CD14-positive monocyte (primary cell): Measurements from ENCODE around the gene HIBCH. TPM values are rescaled to one million over a fixed set of nuclear protein-coding genes. Genes with fewer than 3 reads are reported as not detected.

Experiments
- DNase-seq, 3 donors: peaks; one replicate each; pipeline ENCODE4 v3.0.0-alpha.2; 2011 to 2022
- H2AFZ ChIP-seq: 2 replicates; pipeline ENCODE4 v1.6.0; 2012; ENCODE audit warnings: mild to moderate bottlenecking, low read depth, low read length, inconsistent platforms; ENCODE audit not compliant: insufficient read depth, poor library complexity, severe bottlenecking
- H3K27ac ChIP-seq, 2 donors: 1 replicate in 1 of 2; 2 replicates in 1 of 2; pipeline ENCODE4 v1.5.1; 2012 to 2013; ENCODE audit warnings: low read length in 2 of 2, control low read depth in 1 of 2, inconsistent platforms in 1 of 2, low read depth in 1 of 2, mild to moderate bottlenecking in 1 of 2
- H3K27me3 ChIP-seq, 2 donors: one replicate each; pipeline versions ENCODE4 v1.6.0 to v1.6.1; 2011 to 2013; ENCODE audit warnings: low read length in 2 of 2; ENCODE audit not compliant: control insufficient read depth in 2 of 2, insufficient read depth in 2 of 2
- H3K36me3 ChIP-seq, 2 donors: replicated peaks in 1 of 2; 1 replicate in 1 of 2; 2 replicates in 1 of 2; pipeline versions ENCODE4 v1.5.1 to v1.6.1; 2012 to 2013; ENCODE audit warnings: low read length in 2 of 2, control low read depth in 1 of 2, inconsistent platforms in 1 of 2, mild to moderate bottlenecking in 1 of 2; ENCODE audit not compliant: insufficient read depth in 2 of 2, control insufficient read depth in 1 of 2
- H3K4me1 ChIP-seq, 2 donors: 1 replicate in 1 of 2; 2 replicates in 1 of 2; pipeline versions ENCODE4 v1.5.1 to v1.6.1; 2012 to 2013; ENCODE audit warnings: low read length in 2 of 2, control low read depth in 1 of 2, inconsistent platforms in 1 of 2, mild to moderate bottlenecking in 1 of 2, moderate library complexity in 1 of 2; ENCODE audit not compliant: insufficient read depth in 2 of 2, control insufficient read depth in 1 of 2
- H3K4me2 ChIP-seq: replicated peaks from 2 replicates; pipeline ENCODE3; 2012; ENCODE audit warnings: low read length, moderate library complexity, mild to moderate bottlenecking; ENCODE audit not compliant: poor library complexity, severe bottlenecking; ENCODE audit errors: extremely low read depth
- H3K4me3 ChIP-seq, 3 experiments: fragments of 200-600 bp in 1 of 3; sonication (generic) in 1 of 3; replicated peaks in 1 of 3; 1 replicate in 2 of 3; 2 replicates in 1 of 3; pipeline ENCODE4 v1.5.1; 2011 to 2013; ENCODE audit warnings: low read length in 3 of 3, mild to moderate bottlenecking in 3 of 3, control low read depth in 2 of 3, low read depth in 2 of 3, inconsistent platforms in 1 of 3, moderate library complexity in 1 of 3
- H3K79me2 ChIP-seq: 2 replicates; pipeline ENCODE4 v1.6.0; 2012; ENCODE audit warnings: mild to moderate bottlenecking, control low read depth, inconsistent platforms, low read length, moderate library complexity; ENCODE audit not compliant: insufficient read depth
- H3K9ac ChIP-seq: 2 replicates; pipeline ENCODE4 v1.6.0; 2017; ENCODE audit warnings: low read length, mild to moderate bottlenecking; ENCODE audit not compliant: insufficient read depth, poor library complexity, severe bottlenecking
- H3K9me3 ChIP-seq, 2 donors: replicated peaks in 1 of 2; 1 replicate in 1 of 2; 2 replicates in 1 of 2; pipeline versions ENCODE4 v1.5.1 to v1.6.1; 2012 to 2013; ENCODE audit warnings: low read length in 2 of 2, control low read depth in 1 of 2; ENCODE audit not compliant: control insufficient read depth in 1 of 2, insufficient read depth in 1 of 2
- H4K20me1 ChIP-seq: 2 replicates; pipeline ENCODE4 v1.6.0; 2012; ENCODE audit warnings: mild to moderate bottlenecking, low read length, control low read depth, moderate library complexity; ENCODE audit not compliant: insufficient read depth
- H3K27ac Mint-ChIP-seq, 7 donors: one replicate each; pipeline ENCODE4 v1.8.0; 2020; ENCODE audit warnings: mild to moderate bottlenecking in 7 of 7, mixed read lengths in 7 of 7, moderate library complexity in 6 of 7, inconsistent platforms in 2 of 7
- H3K27me3 Mint-ChIP-seq, 3 donors: one replicate each; pipeline ENCODE4 v1.8.0; 2021 to 2022; ENCODE audit warnings: low read depth in 3 of 3, mild to moderate bottlenecking in 3 of 3, mixed read lengths in 3 of 3, moderate library complexity in 3 of 3, inconsistent platforms in 1 of 3
- H3K36me3 Mint-ChIP-seq, 2 donors: one replicate each; pipeline ENCODE4 v1.8.0; 2020; ENCODE audit warnings: mixed read lengths in 2 of 2, inconsistent platforms in 1 of 2, mild to moderate bottlenecking in 1 of 2
- H3K4me1 Mint-ChIP-seq: one replicate; pipeline ENCODE4 v1.8.0; 2020; ENCODE audit warnings: mild to moderate bottlenecking, mixed read lengths
- H3K4me3 Mint-ChIP-seq, 2 donors: one replicate each; pipeline ENCODE4 v1.8.0; 2020; ENCODE audit warnings: mild to moderate bottlenecking in 2 of 2, mixed read lengths in 2 of 2, moderate library complexity in 1 of 2
- H3K9me3 Mint-ChIP-seq, 7 donors: one replicate each; pipeline ENCODE4 v1.8.0; 2020 to 2022; ENCODE audit warnings: mixed read lengths in 7 of 7, mild to moderate bottlenecking in 6 of 7, moderate library complexity in 6 of 7, inconsistent platforms in 2 of 7
- WGBS: methylation state at CpG from one replicate; pipeline ENCODE4 v1.1.5; 2013; ENCODE audit warnings: missing lambda C conversion rate; ENCODE audit not compliant: insufficient coverage; 5-methylcytosine and 5-hydroxymethylcytosine counted together
- intact Hi-C, 2 donors: fragments of 100-400 bp; cut with micrococcal nuclease; formaldehyde crosslinking; loops; one replicate each; pipeline versions ENCODE4 v1.15.0 to v1.15.1; 2023
- polyA plus RNA-seq, 3 donors: library from polyadenylated mRNA; depleted of rRNA in 1 of 3; unstranded in 2 of 3; stranded (reverse) in 1 of 3; fragments of 300-500 nt in 2 of 3; fragments of >200 nt in 1 of 3; fragmentation: Illumina TruSeq in 2 of 3; gene quantifications; 1 replicate in 2 of 3; 2 replicates in 1 of 3; pipeline ENCODE4 v1.2.3, GENCODE V29; 2012 to 2021
- TF ChIP-seq, protein P1 (sequence below): fragments of 200-600 bp; IDR thresholded peaks from one replicate; pipeline ENCODE4 v1.8.0; 2022; ENCODE audit warnings: antibody characterized with exemption, mild to moderate bottlenecking

The HIBCH gene
- polyA plus RNA-seq, 3 donors: 3.3 to 8.2 (median 7.3) TPM

DNA sequence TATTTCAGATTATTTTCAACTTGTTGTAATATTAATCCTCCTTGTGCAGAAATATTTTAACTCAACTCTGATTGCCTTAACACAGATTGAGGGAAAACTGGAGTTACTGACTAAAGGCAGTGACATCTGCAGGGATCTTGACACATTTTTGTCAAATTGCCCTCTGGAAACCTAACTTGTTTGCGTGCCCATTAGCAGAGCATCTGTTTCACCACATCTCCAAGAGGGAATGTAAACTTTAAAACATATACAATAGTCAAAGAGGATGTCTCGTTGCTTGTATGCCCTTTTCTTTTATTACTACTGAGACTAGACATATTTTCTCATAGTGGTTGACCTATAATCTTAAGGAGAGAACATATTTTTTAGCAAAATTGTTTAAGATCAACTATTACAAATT, 38.0 kb upstream of the HIBCH start:
- Mint-ChIP-seq H3K4me3 (no peak overlapping the region), H3K27ac (no peak overlapping the region), H3K36me3 (peaks cover 17 to 26% of the 10 kb centered on the region in 2 donors), H3K4me1 (peaks cover 28% of the 10 kb centered on the region), H3K27me3 (peaks cover 0 to 2% (median 0%) of the 10 kb centered on the region in 3 donors), H3K9me3 (no peaks in the 10 kb centered on the region)
- Histone ChIP-seq H3K4me3 (no peak overlapping the region), H3K79me2 (no peaks in the 10 kb centered on the region), H3K36me3 (peaks cover 17 to 29% of the 10 kb centered on the region in 2 donors), H3K27me3 (no peaks in the 10 kb centered on the region), H3K27ac (no peak overlapping the region), H4K20me1 (no peaks in the 10 kb centered on the region), H3K9ac (no peak overlapping the region), H3K9me3 (no peaks in the 10 kb centered on the region), H3K4me1 (peaks cover 3 to 8% of the 10 kb centered on the region in 2 donors), H2AFZ (no peak overlapping the region), H3K4me2 (no peak overlapping the region)
- DNase-seq: no peak
- TF ChIP-seq, protein P1, sequence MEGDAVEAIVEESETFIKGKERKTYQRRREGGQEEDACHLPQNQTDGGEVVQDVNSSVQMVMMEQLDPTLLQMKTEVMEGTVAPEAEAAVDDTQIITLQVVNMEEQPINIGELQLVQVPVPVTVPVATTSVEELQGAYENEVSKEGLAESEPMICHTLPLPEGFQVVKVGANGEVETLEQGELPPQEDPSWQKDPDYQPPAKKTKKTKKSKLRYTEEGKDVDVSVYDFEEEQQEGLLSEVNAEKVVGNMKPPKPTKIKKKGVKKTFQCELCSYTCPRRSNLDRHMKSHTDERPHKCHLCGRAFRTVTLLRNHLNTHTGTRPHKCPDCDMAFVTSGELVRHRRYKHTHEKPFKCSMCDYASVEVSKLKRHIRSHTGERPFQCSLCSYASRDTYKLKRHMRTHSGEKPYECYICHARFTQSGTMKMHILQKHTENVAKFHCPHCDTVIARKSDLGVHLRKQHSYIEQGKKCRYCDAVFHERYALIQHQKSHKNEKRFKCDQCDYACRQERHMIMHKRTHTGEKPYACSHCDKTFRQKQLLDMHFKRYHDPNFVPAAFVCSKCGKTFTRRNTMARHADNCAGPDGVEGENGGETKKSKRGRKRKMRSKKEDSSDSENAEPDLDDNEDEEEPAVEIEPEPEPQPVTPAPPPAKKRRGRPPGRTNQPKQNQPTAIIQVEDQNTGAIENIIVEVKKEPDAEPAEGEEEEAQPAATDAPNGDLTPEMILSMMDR: no peak
- intact Hi-C loops: no loop called here
- no CpG with 5 or more reads among the region's 2 CpGs for WGBS

DNA sequence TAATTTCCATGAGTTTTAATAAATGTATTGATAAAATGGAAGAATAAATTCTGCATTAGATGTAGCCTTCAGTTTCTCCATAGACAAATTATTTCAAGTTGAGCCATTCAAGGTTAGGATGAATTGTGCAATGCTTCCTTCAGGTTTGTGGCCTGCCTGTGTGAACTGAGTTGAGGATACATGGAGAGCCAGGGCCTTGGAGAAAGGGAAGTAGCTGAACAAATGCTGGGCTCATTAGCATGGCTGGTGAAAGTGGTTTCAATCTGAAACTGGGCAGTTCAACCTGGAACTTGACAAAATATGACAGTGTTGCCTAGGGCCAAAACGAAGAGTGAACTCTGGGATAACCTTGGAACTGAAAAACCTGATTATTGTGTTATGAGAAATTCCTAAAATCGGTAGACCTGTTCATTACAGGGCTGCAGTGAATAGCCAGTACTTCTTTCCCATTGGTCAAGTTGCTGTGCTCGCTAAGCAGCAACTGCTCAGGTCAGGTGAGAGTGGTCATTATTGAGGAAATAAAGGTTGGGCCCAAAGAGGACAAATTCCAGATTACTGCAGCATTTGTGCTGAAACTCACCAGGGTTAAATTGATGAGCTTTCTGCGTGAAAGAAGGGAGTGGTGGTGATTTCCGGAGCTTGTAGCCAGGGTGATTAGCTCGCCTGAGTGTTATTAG, 36.5 kb upstream of the HIBCH start:
- no peaks in the 10 kb centered on the region for H3K79me2 ChIP-seq
- no peak overlapping the region for H2AFZ ChIP-seq
- H3K27ac Mint-ChIP-seq: peak overlapping the region in 5 of 7 donors; percentile 3 to 60 (median 54)
- H3K9me3 Mint-ChIP-seq: no peaks in the 10 kb centered on the region
- H4K20me1 ChIP-seq: no peaks in the 10 kb centered on the region
- H3K36me3 ChIP-seq: peaks cover 7 to 27% of the 10 kb centered on the region in 2 donors
- peak; percentile 16 to 48 (median 42) for DNase-seq
- no peaks in the 10 kb centered on the region for H3K27me3 ChIP-seq
- intact Hi-C loops: no loop called here
- 82% methylated on average over 6 of the region's 6 CpGs for WGBS
- H3K9ac ChIP-seq: no peak overlapping the region
- H3K4me3 Mint-ChIP-seq: no peak overlapping the region
- H3K9me3 ChIP-seq: no peaks in the 10 kb centered on the region
- H3K36me3 Mint-ChIP-seq: peaks cover 19 to 24% of the 10 kb centered on the region in 2 donors
- peak overlapping the region in 1 of 2 donors; percentile 18 for H3K27ac ChIP-seq
- no peak overlapping the region for H3K4me2 ChIP-seq
- no peak overlapping the region for H3K4me3 ChIP-seq
- H3K4me1 Mint-ChIP-seq: peaks cover 30% of the 10 kb centered on the region
- TF ChIP-seq, protein P1: no peak
- peaks cover 3 to 8% of the 10 kb centered on the region in 2 donors for H3K4me1 ChIP-seq
- H3K27me3 Mint-ChIP-seq: peaks cover 0 to 2% (median 0%) of the 10 kb centered on the region in 3 donors
